ENCODE data around the gene FBLN7.
A peak's percentile ranks its signal among the peaks of the same experiment; 100 is the strongest.

FBLN7 gene

GRCh38 chr2:112156152-112156986, 18.2 kb downstream of the FBLN7 start:
- Histone ChIP-seq H3K9ac (peak overlapping the region; percentile 81), H3K9me3 (no peaks in the 10 kb centered on the region), H3K27me3 (no peaks in the 10 kb centered on the region), H3K27ac (peak overlapping the region; percentile 97), H3K4me1 (peaks cover 82% of the 10 kb centered on the region), H3K4me3 (peak overlapping the region; percentile 36; the same call in 1 of the 2 replicates), H4K20me1 (no peaks in the 10 kb centered on the region), H3K36me3 (no peaks in the 10 kb centered on the region), H3K4me2 (peak overlapping the region; percentile 91)
- no peak for TF ChIP-seq Cebpa-rat (IDR thresholded peaks at IDR 0.05)

- Histone ChIP-seq H3K4me1 (peaks cover 92% of the 10 kb centered on the region), H3K9me3 (no peaks in the 10 kb centered on the region), H3K4me2 (peak overlapping the region; percentile 91), H3K27ac (peak overlapping the region; percentile 97), H3K4me3 (no peak overlapping the region), H3K27me3 (no peaks in the 10 kb centered on the region), H3K9ac (no peak overlapping the region), H4K20me1 (no peaks in the 10 kb centered on the region), H3K36me3 (no peaks in the 10 kb centered on the region)
- TF ChIP-seq Cebpa-rat (IDR thresholded peaks at IDR 0.05): peak; percentile 21; the same call in 1 of the 2 replicates
These were observed 19.3 kb downstream of the FBLN7 start for GRCh38 chr2:112157472-112157871.

GRCh38 chr2:112159454-112159921, 21.3 kb downstream of the FBLN7 start:
- peak overlapping the region; percentile 97 for H3K27ac ChIP-seq
- peak overlapping the region; percentile 91 for H3K4me2 ChIP-seq
- H3K4me3 ChIP-seq: no peak overlapping the region
- no peaks in the 10 kb centered on the region for H3K9me3 ChIP-seq
- H4K20me1 ChIP-seq: no peaks in the 10 kb centered on the region
- H3K36me3 ChIP-seq: no peaks in the 10 kb centered on the region
- peaks cover 96% of the 10 kb centered on the region for H3K4me1 ChIP-seq
- no peak for TF ChIP-seq Cebpa-rat (IDR thresholded peaks at IDR 0.05)
- no peaks in the 10 kb centered on the region for H3K27me3 ChIP-seq
- H3K9ac ChIP-seq: peak overlapping the region; percentile 66

GRCh38 chr2:112160283-112161250, 22.4 kb downstream of the FBLN7 start:
- Histone ChIP-seq H3K36me3 (no peaks in the 10 kb centered on the region), H3K4me3 (peak overlapping the region; percentile 30; the same call in 1 of the 2 replicates), H3K27ac (peak overlapping the region; percentile 97), H3K4me1 (peaks cover 91% of the 10 kb centered on the region), H3K27me3 (no peaks in the 10 kb centered on the region), H3K9ac (peak overlapping the region; percentile 53), H4K20me1 (no peaks in the 10 kb centered on the region), H3K4me2 (peak overlapping the region; percentile 79), H3K9me3 (no peaks in the 10 kb centered on the region)
- no peak for TF ChIP-seq Cebpa-rat (IDR thresholded peaks at IDR 0.05)

GRCh38 chr2:112161431-112162145, 23.4 kb downstream of the FBLN7 start:
- Histone ChIP-seq H3K4me3 (peak overlapping the region; percentile 30; the same call in 1 of the 2 replicates), H3K4me1 (peaks cover 81% of the 10 kb centered on the region)

GRCh38 chr2:112162341-112162740, 24.2 kb downstream of the FBLN7 start:
- Histone ChIP-seq H3K36me3 (no peaks in the 10 kb centered on the region), H3K27ac (peak overlapping the region; percentile 97; the same call in 1 of the 2 replicates), H3K9ac (no peak overlapping the region), H3K27me3 (no peaks in the 10 kb centered on the region), H3K4me3 (no peak overlapping the region), H3K9me3 (no peaks in the 10 kb centered on the region), H3K4me2 (peak overlapping the region; percentile 79; the same call in 1 of the 2 replicates), H3K4me1 (peaks cover 73% of the 10 kb centered on the region), H4K20me1 (no peaks in the 10 kb centered on the region)
- TF ChIP-seq Cebpa-rat (IDR thresholded peaks at IDR 0.05): no peak

More at GRCh38 chr2:112161431-112162145, 23.4 kb downstream of the FBLN7 start:
- Histone ChIP-seq H3K9ac (peak overlapping the region; percentile 51), H3K36me3 (no peaks in the 10 kb centered on the region), H3K27me3 (no peaks in the 10 kb centered on the region), H3K4me2 (peak overlapping the region; percentile 79), H3K9me3 (no peaks in the 10 kb centered on the region), H3K27ac (peak overlapping the region; percentile 97), H4K20me1 (no peaks in the 10 kb centered on the region)
- TF ChIP-seq Cebpa-rat (IDR thresholded peaks at IDR 0.05): no peak

GRCh38 chr2:112162956-112163355, 24.8 kb downstream of the FBLN7 start:
- Histone ChIP-seq H3K27me3 (no peaks in the 10 kb centered on the region), H3K4me2 (peak overlapping the region; percentile 79), H3K36me3 (no peaks in the 10 kb centered on the region), H3K27ac (peak overlapping the region; percentile 44), H3K4me3 (no peak overlapping the region), H4K20me1 (no peaks in the 10 kb centered on the region), H3K9ac (no peak overlapping the region), H3K9me3 (no peaks in the 10 kb centered on the region), H3K4me1 (peaks cover 69% of the 10 kb centered on the region)
- TF ChIP-seq Cebpa-rat (IDR thresholded peaks at IDR 0.05): no peak

GRCh38 chr2:112163541-112163981, 25.4 kb downstream of the FBLN7 start:
- Histone ChIP-seq H3K9me3 (no peaks in the 10 kb centered on the region), H3K9ac (no peak overlapping the region), H4K20me1 (no peaks in the 10 kb centered on the region), H3K4me2 (peak overlapping the region; percentile 79), H3K4me3 (no peak overlapping the region), H3K27ac (peak overlapping the region; percentile 44), H3K4me1 (peaks cover 69% of the 10 kb centered on the region), H3K36me3 (no peaks in the 10 kb centered on the region), H3K27me3 (no peaks in the 10 kb centered on the region)
- TF ChIP-seq Cebpa-rat (IDR thresholded peaks at IDR 0.05): no peak

GRCh38 chr2:112164876-112165275, 26.7 kb downstream of the FBLN7 start:
- no peaks in the 10 kb centered on the region for H4K20me1 ChIP-seq
- H3K27ac ChIP-seq: peak overlapping the region; percentile 35; the same call in 1 of the 2 replicates
- TF ChIP-seq Cebpa-rat (IDR thresholded peaks at IDR 0.05): no peak
- H3K4me1 ChIP-seq: peaks cover 74% of the 10 kb centered on the region
- no peak overlapping the region for H3K4me3 ChIP-seq
- peak overlapping the region; percentile 79; the same call in 1 of the 2 replicates for H3K4me2 ChIP-seq
- no peaks in the 10 kb centered on the region for H3K9me3 ChIP-seq
- no peaks in the 10 kb centered on the region for H3K36me3 ChIP-seq
- H3K9ac ChIP-seq: no peak overlapping the region
- H3K27me3 ChIP-seq: no peaks in the 10 kb centered on the region
